Brain microvascular endothelial cell (primary cell): Measurements from ENCODE around the gene GPR143.

Experiments used
- DNase-seq: peaks from one replicate; pipeline ENCODE4 v3.0.0-alpha.2; 2020
- H3K27ac ChIP-seq: fragments of 250-450 bp; sonication (Bioruptor Pico); 2 replicates; pipeline ENCODE4 v1.5.1; 2020; ENCODE audit warnings: mild to moderate bottlenecking, moderate library complexity
- H3K27me3 ChIP-seq: fragments of 250-450 bp; sonication (Bioruptor Pico); replicated peaks from 2 replicates; pipeline ENCODE4 v1.5.1; 2020; ENCODE audit warnings: mild to moderate bottlenecking
- H3K36me3 ChIP-seq: fragments of 250-450 bp; sonication (Bioruptor Pico); replicated peaks from 2 replicates; pipeline ENCODE4 v1.5.1; 2020; ENCODE audit warnings: mild to moderate bottlenecking
- H3K4me3 ChIP-seq: 2 replicates; pipeline ENCODE4 v1.5.1; 2011; ENCODE audit warnings: low read depth, mild to moderate bottlenecking, control low read depth, low read length, moderate library complexity
- CTCF ChIP-seq: IDR thresholded peaks from 2 replicates; pipeline ENCODE4 v1.5.1; 2011; ENCODE audit warnings: low read depth, mild to moderate bottlenecking, moderate library complexity, low read length, control low read depth, inconsistent platforms; ENCODE audit errors: missing control alignments
- in situ Hi-C: cut with HindIII; loops from 2 replicates; pipeline ENCODE4 v1.10.0; 2017; ENCODE audit warnings: low sequenced_read_pairs, low pct_ligation_motif_present

The GPR143 gene

GRCh38 chrX:9703406-9703805 lies 62.2 kb downstream of the GPR143 start:
- DNase-seq = no peak
- no peak for TF ChIP-seq CTCF
- no peak overlapping the region for H3K4me3 ChIP-seq
- no peaks in the 10 kb centered on the region for H3K36me3 ChIP-seq
- in situ Hi-C loops = no loop called here
- no peaks in the 10 kb centered on the region for H3K27me3 ChIP-seq
- no peak overlapping the region for H3K27ac ChIP-seq

GRCh38 chrX:9701790-9702189 lies 63.9 kb downstream of the GPR143 start:
- DNase-seq = no peak
- H3K27me3 ChIP-seq = no peaks in the 10 kb centered on the region
- in situ Hi-C loops = no loop called here
- no peak overlapping the region for H3K27ac ChIP-seq
- H3K36me3 ChIP-seq = no peaks in the 10 kb centered on the region
- peak; percentile 9 for TF ChIP-seq CTCF
- no peak overlapping the region for H3K4me3 ChIP-seq

GRCh38 chrX:9700555-9700954 lies 65.1 kb downstream of the GPR143 start:
- no peak overlapping the region for H3K4me3 ChIP-seq
- H3K27me3 ChIP-seq = no peaks in the 10 kb centered on the region
- in situ Hi-C loops = no loop called here
- no peaks in the 10 kb centered on the region for H3K36me3 ChIP-seq
- no peak for DNase-seq
- H3K27ac ChIP-seq = no peak overlapping the region
- TF ChIP-seq CTCF = peak; percentile 13

- Histone ChIP-seq H3K27ac (no peak overlapping the region), H3K27me3 (no peaks in the 10 kb centered on the region), H3K4me3 (no peak overlapping the region), H3K36me3 (peaks cover 2% of the 10 kb centered on the region)
- in situ Hi-C loops = no loop called here
- DNase-seq = no peak
- TF ChIP-seq CTCF = no peak
Measured at GRCh38 chrX:9698576-9698975, 67.1 kb downstream of the GPR143 start.

- TF ChIP-seq CTCF = no peak
- DNase-seq = no peak
- Histone ChIP-seq H3K4me3 (no peak overlapping the region), H3K36me3 (peaks cover 3% of the 10 kb centered on the region), H3K27me3 (no peaks in the 10 kb centered on the region), H3K27ac (no peak overlapping the region)
- in situ Hi-C loops = no loop called here
Measured at GRCh38 chrX:9693307-9694001, 72.2 kb downstream of the GPR143 start.

- in situ Hi-C loops = no loop called here
- TF ChIP-seq CTCF = no peak
- H3K27me3 ChIP-seq = no peaks in the 10 kb centered on the region
- DNase-seq = no peak
- H3K27ac ChIP-seq = no peak overlapping the region
- peaks cover 3% of the 10 kb centered on the region for H3K36me3 ChIP-seq
- no peak overlapping the region for H3K4me3 ChIP-seq
Measured at GRCh38 chrX:9690046-9690445, 75.6 kb downstream of the GPR143 start.
